Stomach smooth muscle (tissue), 2 donors: ENCODE results near the gene AGPAT3.

Experiments used
- H3K27ac ChIP-seq: one replicate; pipeline ENCODE4 v1.7.0; 2013; ENCODE audit warnings: mild to moderate bottlenecking, low read length, inconsistent platforms
- H3K27me3 ChIP-seq, 2 donors: one replicate each; pipeline ENCODE4 v1.7.0; 2013; ENCODE audit warnings: low read length in 2 of 2; ENCODE audit not compliant: insufficient read depth in 2 of 2, control insufficient read depth in 1 of 2
- H3K36me3 ChIP-seq, 2 donors: one replicate each; pipeline ENCODE4 v1.7.0; 2013; ENCODE audit warnings: low read length in 2 of 2; ENCODE audit not compliant: control insufficient read depth in 2 of 2, insufficient read depth in 2 of 2
- H3K4me1 ChIP-seq: one replicate; pipeline ENCODE4 v1.7.0; 2013; ENCODE audit warnings: low read length; ENCODE audit not compliant: control insufficient read depth, insufficient read depth
- H3K4me3 ChIP-seq, 2 donors: one replicate each; pipeline ENCODE4 v1.7.0; 2013; ENCODE audit warnings: low read length in 2 of 2
- H3K9ac ChIP-seq, 2 donors: one replicate each; pipeline ENCODE4 v1.7.0; 2013; ENCODE audit warnings: low read length in 2 of 2, mild to moderate bottlenecking in 1 of 2
- H3K9me3 ChIP-seq, 2 donors: one replicate each; pipeline ENCODE4 v1.7.0; 2013; ENCODE audit warnings: low read length in 2 of 2; ENCODE audit not compliant: control insufficient read depth in 2 of 2
- donor health status: healthy.
- donor health status: Pancreatic carcinoma.

The AGPAT3 gene

GRCh38 chr21:43824333-43825241 is 40.4 kb upstream of the AGPAT3 start:
- Histone ChIP-seq H3K9ac (no peak overlapping the region), H3K9me3 (no peaks in the 10 kb centered on the region), H3K4me1 (peaks cover 12% of the 10 kb centered on the region), H3K4me3 (no peak overlapping the region), H3K36me3 (no peaks in the 10 kb centered on the region), H3K27ac (no peak overlapping the region), H3K27me3 (peaks cover 16% of the 10 kb centered on the region in 2 donors)

- Histone ChIP-seq H3K27me3 (peaks cover 17 to 20% of the 10 kb centered on the region in 2 donors), H3K27ac (no peak overlapping the region), H3K36me3 (no peaks in the 10 kb centered on the region), H3K9me3 (no peaks in the 10 kb centered on the region), H3K4me3 (no peak overlapping the region), H3K9ac (no peak overlapping the region), H3K4me1 (peaks cover 12% of the 10 kb centered on the region)
Measured at GRCh38 chr21:43825242-43825935, 39.6 kb upstream of the AGPAT3 start.

GRCh38 chr21:43825936-43826622 is 38.9 kb upstream of the AGPAT3 start:
- no peak overlapping the region for H3K9ac ChIP-seq
- H3K4me3 ChIP-seq: no peak overlapping the region
- H3K27ac ChIP-seq: no peak overlapping the region
- peaks cover 12% of the 10 kb centered on the region for H3K4me1 ChIP-seq
- H3K27me3 ChIP-seq: peaks cover 19 to 23% of the 10 kb centered on the region in 2 donors
- H3K36me3 ChIP-seq: no peaks in the 10 kb centered on the region
- H3K9me3 ChIP-seq: no peaks in the 10 kb centered on the region

- Histone ChIP-seq H3K36me3 (no peaks in the 10 kb centered on the region), H3K4me3 (no peak overlapping the region), H3K9me3 (no peaks in the 10 kb centered on the region), H3K27me3 (peaks cover 19 to 23% of the 10 kb centered on the region in 2 donors), H3K9ac (no peak overlapping the region), H3K4me1 (peaks cover 12% of the 10 kb centered on the region), H3K27ac (no peak overlapping the region)
Measured at GRCh38 chr21:43826623-43826974, 38.4 kb upstream of the AGPAT3 start.

GRCh38 chr21:43827015-43827611 is 37.9 kb upstream of the AGPAT3 start:
- H3K27me3 ChIP-seq: peaks cover 19 to 23% of the 10 kb centered on the region in 2 donors
- H3K4me3 ChIP-seq: no peak overlapping the region
- H3K4me1 ChIP-seq: peaks cover 12% of the 10 kb centered on the region
- no peaks in the 10 kb centered on the region for H3K36me3 ChIP-seq
- H3K9ac ChIP-seq: no peak overlapping the region
- H3K27ac ChIP-seq: no peak overlapping the region
- no peaks in the 10 kb centered on the region for H3K9me3 ChIP-seq

- Histone ChIP-seq H3K4me1 (peaks cover 12% of the 10 kb centered on the region), H3K4me3 (no peak overlapping the region), H3K27ac (no peak overlapping the region), H3K9me3 (peaks cover 0 to 4% of the 10 kb centered on the region in 2 donors), H3K36me3 (no peaks in the 10 kb centered on the region), H3K9ac (no peak overlapping the region), H3K27me3 (peaks cover 19 to 29% of the 10 kb centered on the region in 2 donors)
Measured at GRCh38 chr21:43829161-43829560, 35.9 kb upstream of the AGPAT3 start.

- Histone ChIP-seq H3K36me3 (no peaks in the 10 kb centered on the region), H3K9me3 (peaks cover 0 to 4% of the 10 kb centered on the region in 2 donors), H3K9ac (no peak overlapping the region), H3K4me1 (peaks cover 10% of the 10 kb centered on the region), H3K27ac (no peak overlapping the region), H3K4me3 (no peak overlapping the region), H3K27me3 (peaks cover 19 to 29% of the 10 kb centered on the region in 2 donors)
Measured at GRCh38 chr21:43829575-43830119, 35.4 kb upstream of the AGPAT3 start.

GRCh38 chr21:43832158-43832550 is 32.9 kb upstream of the AGPAT3 start:
- Histone ChIP-seq H3K9ac (no peak overlapping the region), H3K4me3 (no peak overlapping the region), H3K36me3 (no peaks in the 10 kb centered on the region), H3K27ac (no peak overlapping the region), H3K4me1 (peaks cover 4% of the 10 kb centered on the region), H3K27me3 (peaks cover 13 to 17% of the 10 kb centered on the region in 2 donors), H3K9me3 (peaks cover 0 to 4% of the 10 kb centered on the region in 2 donors)

- Histone ChIP-seq H3K9me3 (peaks cover 0 to 4% of the 10 kb centered on the region in 2 donors), H3K27ac (no peak overlapping the region), H3K4me3 (no peak overlapping the region), H3K9ac (no peak overlapping the region), H3K27me3 (peaks cover 13 to 17% of the 10 kb centered on the region in 2 donors), H3K36me3 (no peaks in the 10 kb centered on the region), H3K4me1 (peaks cover 4% of the 10 kb centered on the region)
Measured at GRCh38 chr21:43832648-43833047, 32.4 kb upstream of the AGPAT3 start.
